GM18511 (cell line): ENCODE data around the gene MRPL17.
"Not testable (repeated sequence)": the region's sequence is repeated elsewhere in the genome, so short reads cannot be mapped to it uniquely, and the experiment has no call there.

Experiments
- ATAC-seq: cut with Tn5 transposase; IDR thresholded peaks from one replicate; pipeline ENCODE4 v1.9.1; 2021; ENCODE audit warnings: mild to moderate bottlenecking, moderate library complexity; ENCODE audit not compliant: unreplicated experiment

MRPL17 gene

DNA sequence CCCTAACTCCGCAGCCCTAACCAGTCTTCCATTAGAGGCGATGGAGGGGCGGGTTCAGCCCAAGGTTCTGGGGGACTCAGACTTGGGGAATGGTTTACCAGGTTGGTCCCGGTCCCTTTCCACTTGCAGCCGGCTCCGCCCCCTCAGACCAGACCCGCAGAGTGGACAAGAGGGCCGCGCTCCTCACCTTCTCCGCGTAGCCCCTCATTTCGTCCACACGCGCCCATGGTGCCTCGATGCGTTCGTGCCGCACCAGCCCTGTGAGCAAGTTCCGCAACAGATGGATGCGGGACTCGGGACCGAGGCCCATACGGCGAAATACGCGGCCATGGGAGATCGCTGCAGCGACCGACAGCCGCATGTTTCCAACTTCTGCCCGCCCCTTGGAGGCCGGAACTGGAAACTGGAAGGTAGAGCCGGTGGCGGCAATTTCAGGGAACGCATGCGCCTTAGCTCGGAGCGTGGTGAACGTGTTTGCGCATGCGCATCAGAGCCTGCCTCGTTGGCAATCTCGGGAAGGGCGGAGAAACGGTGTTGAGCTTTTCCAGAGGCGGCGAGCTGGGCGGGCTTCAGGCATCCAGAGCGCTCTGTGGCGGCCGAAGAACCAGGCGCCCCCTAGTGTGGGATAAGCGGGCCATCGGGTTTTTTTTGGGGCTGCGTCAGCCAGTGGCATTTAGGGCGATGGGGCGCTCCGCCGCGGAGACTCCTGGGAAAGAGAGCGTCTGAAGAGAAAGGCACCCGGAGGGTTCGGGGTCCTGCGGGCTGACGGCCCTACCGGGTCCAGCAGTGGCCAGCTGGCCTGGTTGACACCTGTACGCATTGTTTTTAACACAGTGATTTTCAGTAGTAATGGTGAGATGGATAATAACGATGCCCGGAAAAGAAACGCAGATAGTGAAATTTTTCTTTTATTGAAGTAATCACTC is at the start of gene MRPL17:
Gene MRPL17 (minus strand): TSS at position 405 of the 926 bp plus-strand sequence. CDS start 44 bp downstream, at position 361.
- peak; percentile 92 for ATAC-seq

- ATAC-seq: no peak
These were observed 45.0 kb upstream of the MRPL17 start for GRCh38 chr11:6727971-6728760.

DNA sequence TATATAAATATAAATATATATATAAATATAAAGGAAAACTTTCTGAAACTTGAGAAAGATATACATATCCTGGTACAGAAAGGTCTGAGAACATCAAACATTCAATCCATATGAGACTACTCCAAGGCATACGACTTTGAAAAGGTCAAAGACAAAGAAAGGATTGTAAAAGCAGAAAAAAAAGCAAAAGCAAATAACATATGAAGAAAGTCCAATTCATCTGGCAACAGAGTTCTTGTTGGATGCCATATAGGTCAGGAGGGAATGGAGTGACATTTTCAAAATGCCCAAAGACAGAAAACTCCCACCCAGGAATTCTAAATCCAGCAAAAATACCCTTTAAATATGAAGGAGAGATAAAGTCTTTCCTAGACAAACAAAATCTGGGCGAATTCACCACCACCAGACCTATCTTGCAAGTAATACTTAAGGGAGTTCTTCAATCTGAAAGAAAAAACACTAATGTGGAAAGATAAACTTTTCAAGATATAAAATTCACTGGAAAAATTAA is 42.3 kb upstream of the MRPL17 start:
- no peak for ATAC-seq

DNA sequence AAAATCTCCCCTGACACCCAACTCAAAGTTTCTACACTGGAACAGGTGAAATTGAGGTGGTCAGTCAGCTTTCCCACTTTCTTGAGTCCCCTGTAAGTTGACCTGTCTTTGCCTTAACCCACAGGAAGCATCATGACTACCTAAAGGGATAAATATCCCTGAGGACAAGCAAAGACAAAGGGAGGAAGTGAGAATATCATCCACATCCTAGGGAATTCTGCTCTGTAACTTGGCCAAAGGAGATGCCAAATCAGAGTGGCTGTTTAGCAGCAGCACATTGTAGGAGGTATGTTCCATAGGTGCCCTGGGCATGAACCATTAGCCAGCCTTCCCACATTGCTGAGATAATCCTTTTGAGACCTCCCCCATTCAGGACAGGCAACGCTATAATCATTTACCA is 40.9 kb upstream of the MRPL17 start:
- ATAC-seq: no peak

GRCh38 chr11:6721343-6721742 is 38.2 kb upstream of the MRPL17 start:
- ATAC-seq: no peak

DNA sequence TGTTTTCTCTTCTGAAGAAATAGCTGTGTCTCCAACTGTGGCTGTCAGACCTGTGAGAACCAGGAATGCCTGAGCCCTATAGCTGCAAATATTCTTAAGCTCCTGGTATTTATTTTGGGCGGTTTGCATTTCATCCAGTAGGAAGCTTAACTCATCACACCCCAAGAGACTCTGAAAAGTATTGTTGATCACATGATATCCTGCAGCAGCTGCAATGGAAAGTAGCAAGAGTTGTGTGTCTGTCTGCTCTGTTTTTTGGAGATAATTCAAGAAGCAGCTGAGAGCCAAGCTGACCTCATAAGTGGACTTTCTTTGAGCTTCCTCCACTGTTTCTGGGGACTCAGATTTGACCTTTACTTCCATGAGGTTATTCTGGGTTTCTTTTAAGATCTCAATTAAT is 36.4 kb upstream of the MRPL17 start:
- no peak for ATAC-seq

DNA sequence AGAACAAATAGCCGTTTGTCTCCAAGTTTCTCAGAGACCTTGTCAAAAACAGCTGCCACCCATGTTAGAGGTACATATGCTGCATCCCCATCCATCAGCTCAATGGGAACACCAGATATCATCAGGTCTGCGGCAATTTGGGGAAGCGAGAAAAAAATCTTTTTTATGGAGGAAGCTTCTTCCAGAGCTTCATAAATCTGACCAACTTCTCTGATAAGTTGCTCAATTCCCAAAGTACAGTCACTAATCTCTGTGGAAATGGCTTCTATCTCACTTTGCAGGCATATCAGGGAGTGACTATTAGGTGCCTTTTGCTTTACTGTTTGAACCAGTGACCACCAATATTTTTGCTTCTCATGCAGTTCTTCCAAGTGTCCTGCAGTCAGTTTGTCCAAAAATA is 34.3 kb upstream of the MRPL17 start:
- no peak for ATAC-seq

DNA sequence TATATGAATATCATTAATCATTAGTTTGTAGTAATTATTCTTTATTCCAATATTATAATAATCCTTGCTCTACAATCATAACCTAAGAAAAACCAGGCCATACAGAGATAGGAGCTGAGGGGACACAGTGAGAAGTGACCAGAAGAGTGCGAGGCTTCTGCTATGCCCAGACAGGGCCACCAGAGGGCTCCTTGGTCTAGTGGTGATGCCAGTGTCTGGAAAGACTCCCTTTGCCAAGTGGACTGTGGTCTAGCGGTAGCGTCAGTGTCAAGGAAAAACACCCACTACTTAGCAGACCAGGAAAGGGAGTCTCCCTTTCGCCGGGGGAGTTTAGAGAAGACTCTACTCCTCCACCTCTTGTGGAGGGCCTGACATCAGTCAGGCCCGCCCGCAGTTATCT is 28.4 kb upstream of the MRPL17 start:
- not testable (repeated sequence) for ATAC-seq

DNA sequence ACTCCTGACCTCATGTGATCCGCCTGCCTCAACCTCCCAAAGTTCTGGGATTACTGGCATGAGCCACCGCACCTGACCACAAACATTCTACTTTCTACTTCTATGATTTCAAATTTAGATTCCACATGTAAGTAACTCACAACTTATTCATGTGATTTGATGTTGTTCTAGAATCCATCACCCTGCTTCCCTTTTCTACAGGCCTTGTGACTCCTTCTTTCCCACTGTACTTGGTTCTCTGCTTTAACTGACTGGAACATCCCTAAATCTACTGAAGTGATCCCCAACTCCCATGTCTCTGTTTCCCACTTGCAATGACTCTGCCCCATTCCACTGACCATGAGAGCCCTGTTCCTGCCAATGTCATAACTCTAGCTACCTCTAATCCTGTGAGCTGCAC is 25.7 kb upstream of the MRPL17 start:
- ATAC-seq: no peak

GRCh38 chr11:6705905-6706535 is 22.9 kb upstream of the MRPL17 start:
- peak; percentile 55 for ATAC-seq

- ATAC-seq: no peak
These were observed 20.3 kb upstream of the MRPL17 start for GRCh38 chr11:6703247-6704063.

GRCh38 chr11:6701955-6702354 is 18.8 kb upstream of the MRPL17 start:
- not testable (repeated sequence) for ATAC-seq

DNA sequence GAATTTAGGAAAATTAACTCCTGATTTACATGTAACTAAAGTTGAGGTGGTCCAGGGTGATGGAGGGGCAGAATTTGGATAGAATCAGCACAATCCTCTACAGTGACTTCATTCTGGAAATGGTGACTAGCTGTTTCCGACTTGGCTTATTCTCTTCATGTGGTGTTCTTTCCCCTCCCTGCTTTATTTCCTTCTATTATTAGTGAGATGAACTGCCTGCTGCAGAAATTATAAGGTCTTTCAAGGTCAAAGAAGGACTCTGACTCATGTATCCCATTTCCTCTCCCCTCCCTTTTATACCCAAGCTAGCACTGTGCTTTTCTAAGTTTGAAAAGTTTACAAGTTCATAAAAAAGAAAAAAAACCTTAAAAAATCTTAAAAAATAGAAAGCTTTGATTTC is 12.2 kb upstream of the MRPL17 start:
- ATAC-seq: no peak

DNA sequence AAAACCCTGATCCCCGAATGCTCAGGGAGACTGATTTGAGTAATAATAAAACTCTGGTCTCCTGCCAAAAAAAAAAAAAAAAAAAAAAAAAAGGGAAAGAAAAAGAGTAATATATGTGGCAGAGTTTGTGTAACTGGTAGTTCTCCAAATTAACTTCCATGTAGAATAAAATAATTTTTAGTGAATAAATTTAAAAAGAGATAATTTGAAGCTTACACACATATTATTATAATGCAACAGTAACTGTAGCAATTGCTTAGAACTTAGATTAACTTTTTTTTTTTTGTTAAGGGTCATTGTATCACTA is 11.0 kb upstream of the MRPL17 start:
- no peak for ATAC-seq

DNA sequence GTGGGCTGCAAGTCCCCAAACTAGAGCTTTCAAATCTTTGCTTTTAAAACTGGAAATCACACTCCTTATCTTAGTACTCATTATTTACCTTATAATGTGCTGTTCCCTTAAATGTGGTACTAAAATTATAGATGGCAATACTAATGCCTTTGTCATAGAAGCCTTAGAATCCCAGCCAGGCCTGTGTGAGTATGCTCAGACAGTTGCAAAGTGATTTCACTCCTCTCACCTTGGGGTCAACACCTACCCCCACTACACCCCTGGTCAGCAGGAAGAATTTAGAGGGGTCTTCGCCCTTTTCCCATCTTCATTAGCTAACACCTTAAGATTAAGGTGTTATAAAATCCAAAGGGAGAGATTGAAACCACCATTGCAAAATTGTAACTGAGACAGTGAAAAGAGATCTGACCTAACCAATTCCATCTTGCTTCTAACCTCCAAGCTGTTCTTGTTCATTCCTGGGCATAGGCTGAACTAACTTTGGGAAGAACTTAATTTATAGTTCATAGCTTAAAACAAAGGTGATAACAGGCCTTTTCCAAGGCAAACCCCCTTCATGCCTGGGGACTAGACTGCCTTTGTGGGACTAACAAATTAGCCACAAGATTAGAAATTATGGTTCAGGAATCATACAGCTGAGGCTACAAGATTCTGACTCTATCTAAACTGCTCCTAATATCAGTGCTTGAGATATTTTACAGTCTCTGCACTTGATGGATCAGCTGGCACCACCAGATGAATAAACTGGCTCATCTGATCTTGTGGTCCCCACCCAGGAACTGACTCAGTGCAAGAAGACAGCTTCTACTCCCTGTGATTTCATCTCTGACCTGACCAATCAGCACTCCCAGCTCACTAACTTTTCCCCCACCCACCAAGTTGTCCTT is 10.4 kb upstream of the MRPL17 start:
- no peak for ATAC-seq

- ATAC-seq: no peak
These were observed 9.0 kb upstream of the MRPL17 start for GRCh38 chr11:6692128-6692527.

GRCh38 chr11:6690431-6691132 is 7.4 kb upstream of the MRPL17 start:
- not testable (repeated sequence) for ATAC-seq

DNA sequence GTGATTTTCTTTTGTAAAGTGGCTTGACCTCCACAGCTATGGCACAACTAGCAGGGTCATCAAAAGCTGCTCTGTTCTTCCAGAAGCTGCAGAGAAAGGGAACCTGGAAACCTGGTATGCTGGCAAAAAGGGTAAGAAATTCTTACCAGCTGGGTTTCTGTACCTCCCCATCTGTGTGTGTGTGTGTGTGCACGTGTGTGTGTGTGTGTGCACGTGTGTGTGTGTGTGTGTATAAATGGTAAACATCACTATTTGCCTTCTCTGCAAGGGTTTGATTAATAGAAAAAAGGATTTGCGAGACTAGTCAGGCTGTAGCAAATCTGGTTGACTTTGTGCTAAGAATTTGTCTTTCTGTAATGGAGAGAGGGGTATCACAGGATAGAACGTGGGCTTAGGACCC is 4.7 kb upstream of the MRPL17 start:
- ATAC-seq: no peak

DNA sequence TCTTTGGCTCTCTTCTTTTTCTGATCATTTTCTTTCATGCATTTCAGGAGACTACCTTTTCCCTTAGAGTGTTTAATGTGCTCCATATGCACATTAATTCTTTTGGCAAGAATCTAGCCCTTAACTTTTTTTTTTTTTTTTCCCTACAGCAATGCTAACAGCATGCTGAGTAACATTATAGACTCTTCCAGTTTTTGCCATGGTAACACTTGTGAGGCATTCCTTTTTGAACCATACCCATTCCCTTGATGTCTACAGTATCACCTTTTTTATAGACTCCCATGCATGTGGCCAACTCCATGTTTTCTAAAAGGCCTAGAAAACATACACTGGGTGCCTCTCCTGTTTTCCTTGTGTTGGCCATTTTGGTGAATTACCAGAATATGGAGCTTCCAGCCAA is 2.9 kb upstream of the MRPL17 start:
- no peak for ATAC-seq
